ENCODE data around the gene MAN2B2. TPM values are rescaled to one million over a fixed set of nuclear protein-coding genes. Genes with fewer than 3 reads are reported as not detected.
"Not testable (repeated sequence)": the region's sequence is repeated elsewhere in the genome, so short reads cannot be mapped to it uniquely, and the experiment has no call there.

The MAN2B2 gene
- polyA plus RNA-seq, 4 donors: 17.3 to 19.2 (median 18.7) TPM

- DNase-seq (ENCODE audit: low read depth in 4 of 4, low spot score in 3 of 4): no peak
Observed at GRCh38 chr4:6663596-6664393, 88.8 kb downstream of the MAN2B2 start.

DNA sequence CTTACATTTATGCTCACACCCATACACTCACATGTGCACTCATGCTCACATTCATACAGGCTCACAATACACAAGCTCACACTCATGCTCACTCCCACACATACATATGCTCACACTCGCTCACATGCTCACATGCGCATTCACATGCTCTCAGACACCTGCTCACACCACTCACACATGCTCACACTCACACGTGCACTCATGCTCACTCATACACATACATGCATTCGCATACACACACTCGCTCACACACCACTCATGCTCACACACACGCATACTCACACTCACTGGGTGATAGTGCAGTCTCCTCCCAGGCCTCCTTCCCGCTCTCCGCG lies 90.3 kb downstream of the MAN2B2 start:
- DNase-seq (ENCODE audit: low read depth in 4 of 4, low spot score in 3 of 4): no peak

GRCh38 chr4:6668391-6668790 lies 93.4 kb downstream of the MAN2B2 start:
- DNase-seq (ENCODE audit: low read depth in 4 of 4, low spot score in 3 of 4): no peak

DNA sequence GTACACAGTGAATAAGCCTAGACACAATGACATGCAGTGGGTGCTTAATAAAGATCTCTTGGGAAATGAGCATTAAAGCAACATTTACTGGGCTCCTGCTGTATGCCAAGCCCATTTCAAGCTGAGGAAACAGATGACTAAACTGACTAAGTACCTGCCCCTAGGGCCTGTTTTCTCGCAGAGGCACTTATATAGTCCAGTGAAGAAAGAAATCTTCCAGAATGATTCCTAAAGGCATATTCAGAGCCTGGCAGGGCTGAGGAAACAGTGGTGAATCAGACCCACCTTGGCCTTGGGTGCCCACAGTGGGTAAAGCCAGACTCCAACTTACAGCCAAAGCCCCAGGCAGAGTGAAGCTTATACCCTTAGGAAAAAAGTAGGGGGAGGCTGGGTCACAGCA lies 96.7 kb downstream of the MAN2B2 start:
- DNase-seq (ENCODE audit: low read depth in 4 of 4, low spot score in 3 of 4): no peak

DNA sequence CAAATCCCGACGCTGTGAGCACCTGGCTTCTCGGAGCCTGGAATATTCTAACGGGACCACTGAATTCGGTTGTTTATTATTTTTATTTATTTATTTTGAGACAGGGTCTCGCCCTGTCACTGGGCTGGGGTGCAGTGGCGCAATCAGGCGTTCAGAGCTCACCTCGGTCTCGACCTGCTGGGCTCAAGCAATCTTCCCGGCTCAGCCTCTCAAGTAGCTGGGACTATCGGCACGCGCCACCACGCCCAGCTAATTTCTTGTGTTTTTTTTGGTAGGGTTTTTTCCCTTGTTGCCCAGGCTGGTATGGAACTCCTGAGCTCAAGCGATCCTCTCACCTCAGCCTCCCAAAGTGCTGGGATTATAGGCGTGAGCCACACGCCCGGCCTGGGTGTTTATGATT lies 97.1 kb downstream of the MAN2B2 start:
- no peak for DNase-seq (ENCODE audit: low read depth in 4 of 4, low spot score in 3 of 4)

GRCh38 chr4:6672541-6673190 lies 97.7 kb downstream of the MAN2B2 start:
- not testable (repeated sequence) for DNase-seq (ENCODE audit: low read depth in 4 of 4, low spot score in 3 of 4)

Other genes starting within 250 kb of the MAN2B2 start
- 1 to 10 TPM in 1 of 4 donors, under 1 TPM in 3; 0.40 to 1.6 (median 0.69) TPM for gene PPP2R2C, start 102.6 kb upstream of the MAN2B2 start, polyA plus RNA-seq (ENCODE audit: insufficient read length in 4 of 4)
- gene MRFAP1, start 65.5 kb downstream of the MAN2B2 start, polyA plus RNA-seq (ENCODE audit: insufficient read length in 4 of 4): 100 to 1,000 TPM; 404 to 468 (median 428) TPM
- 10 to 100 TPM in 2 of 4 donors, 1 to 10 TPM in 2; 1.6 to 38.9 (median 13.2) TPM for gene S100P, start 118.7 kb downstream of the MAN2B2 start, polyA plus RNA-seq (ENCODE audit: insufficient read length in 4 of 4)
- gene MRFAP1L1, start 134.7 kb downstream of the MAN2B2 start, polyA plus RNA-seq (ENCODE audit: insufficient read length in 4 of 4): 100 to 1,000 TPM; 115 to 151 (median 123) TPM
- 10 to 100 TPM; 10.9 to 14.3 (median 13.1) TPM for gene BLOC1S4, start 141.0 kb downstream of the MAN2B2 start, polyA plus RNA-seq (ENCODE audit: insufficient read length in 4 of 4)
- gene KIAA0232, start 207.5 kb downstream of the MAN2B2 start, polyA plus RNA-seq (ENCODE audit: insufficient read length in 4 of 4): 10 to 100 TPM; 33.5 to 45.9 (median 41.5) TPM